ENCODE measurements around the gene SF1. TPM values are rescaled to one million over a fixed set of nuclear protein-coding genes. Genes with fewer than 3 reads are reported as not detected.

SF1 gene
- total RNA-seq (2021) (285 to 314 TPM (median 300 TPM) in 3 replicates), Bru-seq, nascent RNA (percentile 98 among the genes with signal in this experiment)
- long read RNA-seq, experiment 1, transcript SF1-204 (13 exons, 3,470 nt): major isoform, 152 of 623 reads
- long read RNA-seq, experiment 1, transcript SF1-202 (14 exons, 3,094 nt): minor isoform, 19 of 623 reads
- long read RNA-seq, experiment 1, transcript SF1-205 (13 exons, 2,854 nt): minor isoform, 17 of 623 reads
- long read RNA-seq, experiment 1, transcript SF1-201 (13 exons, 2,850 nt): minor isoform, 130 of 623 reads
- long read RNA-seq, experiment 1, partial matches to known transcripts: 129 of 623 reads
- long read RNA-seq, experiment 1, other reads (novel, unspliced or antisense): 168 of 623 reads
- long read RNA-seq, experiment 2, transcript SF1-201 (13 exons, 2,850 nt): minor isoform, 15 of 275 reads
- long read RNA-seq, experiment 2, transcript SF1-204 (13 exons, 3,470 nt): major isoform, 56 of 275 reads
- long read RNA-seq, experiment 2, partial matches to known transcripts: 81 of 275 reads
- long read RNA-seq, experiment 2, other reads (novel, unspliced or antisense): 112 of 275 reads
- long read RNA-seq, experiment 3, transcript SF1-201 (13 exons, 2,850 nt): major isoform, 8 of 31 reads
- long read RNA-seq, experiment 3, transcript SF1-204 (13 exons, 3,470 nt): minor isoform, 6 of 31 reads
- long read RNA-seq, experiment 3, partial matches to known transcripts: 2 of 31 reads
- long read RNA-seq, experiment 3, other reads (novel, unspliced or antisense): 11 of 31 reads

- peak within 1 kb of the TSS; percentile 79 for H3K4me3 Mint-ChIP-seq
- TF ChIP-seq NFYB (CRISPR knock-in tag; conservative IDR thresholded peaks at IDR 0.05; ENCODE audit: low read depth): peak; percentile 70
- peak; percentile 85 for TF ChIP-seq ZBTB21 (CRISPR knock-in tag; IDR thresholded peaks at IDR 0.05; ENCODE audit: borderline replicate concordance)
- no peak for TF ChIP-seq CDX4 (CRISPR knock-in tag; IDR thresholded peaks at IDR 0.05; ENCODE audit: borderline replicate concordance)
- TF ChIP-seq NR2C2 (CRISPR knock-in tag; IDR thresholded peaks at IDR 0.05): no peak
- 0 out of 2 replicates have a peak, but pooled peaks have one; percentile 49 for TF ChIP-seq ZNF281 (CRISPR knock-in tag; IDR thresholded peaks at IDR 0.05)
- peak; percentile 72; the same call in 1 of the 2 replicates for TF ChIP-seq MYBL2 (CRISPR knock-in tag; IDR thresholded peaks at IDR 0.05)
- no peak for TF ChIP-seq GRHL2 (CRISPR knock-in tag; IDR thresholded peaks at IDR 0.05; ENCODE audit: insufficient replicate concordance, severe bottlenecking)
- TF ChIP-seq IRF1 (CRISPR knock-in tag; IDR thresholded peaks at IDR 0.05): peak; percentile 17; the same call in 1 of the 2 replicates
- TF ChIP-seq SP1 (CRISPR knock-in tag; conservative IDR thresholded peaks at IDR 0.05): peak; percentile 69; the same call in 1 of the 2 replicates
- peak; percentile 38; the same call in 1 of the 2 replicates for TF ChIP-seq CREM (CRISPR knock-in tag; IDR thresholded peaks at IDR 0.05)
- TF ChIP-seq FOXK1 (CRISPR knock-in tag; IDR thresholded peaks at IDR 0.05): peak; percentile 4; the same call in 1 of the 2 replicates
- ChIA-PET POLR2A (interaction anchor here (0.5 to 2.3 kb wide), 19 partner anchors 8 to 720 kb away, joined by 3 to 45 read pairs (median 4); partner anchors contain the start of genes BATF2, ESRRA, MALAT1 and MAP4K2), CTCF (interaction anchor here (0.5 to 2.0 kb wide), 36 partner anchors 8 to 437 kb away, joined by 3 to 23 read pairs (median 4); partner anchors contain the start of genes ARL2, CDC42BPG, MAP4K2 and PYGM)
- H3K4me1 Mint-ChIP-seq: peaks cover 32% of the 10 kb centered on the region
- H3K36me3 Mint-ChIP-seq: peaks cover 37% of the 10 kb centered on the region
- H3K27ac Mint-ChIP-seq: peak within 1 kb of the TSS; percentile 98
- no peaks in the 10 kb centered on the region for H3K9me3 Mint-ChIP-seq
- peak; percentile 98 for DNase-seq (ENCODE audit: low spot score)
- peak; percentile 95 for ATAC-seq
- no peaks in the 10 kb centered on the region for H3K27me3 Mint-ChIP-seq (ENCODE audit: low read depth)
Observed at GRCh38 chr11:64778473-64779298, at the start of gene SF1. TSS of gene SF1 (minus strand) at chr11:64778542. CDS start at chr11:64778392, 150 bp downstream.

GRCh38 chr11:64827451-64827839 is 49.1 kb upstream of the SF1 start:
- POLR2A ChIA-PET: no interaction called here
- no peak for ATAC-seq
- H3K27ac Mint-ChIP-seq: no peak overlapping the region
- no peaks in the 10 kb centered on the region for H3K9me3 Mint-ChIP-seq
- CTCF ChIA-PET: interaction anchor here (1.2 to 1.8 kb wide), 3 partner anchors 15 to 139 kb away, joined by 4 to 5 read pairs (median 5); no protein-coding TSS in a partner anchor
- no peaks in the 10 kb centered on the region for H3K4me1 Mint-ChIP-seq
- H3K36me3 Mint-ChIP-seq: peaks cover 8% of the 10 kb centered on the region; the same call in 1 of the 2 replicates
- H3K27me3 Mint-ChIP-seq (ENCODE audit: low read depth): no peaks in the 10 kb centered on the region
- no peak for DNase-seq (ENCODE audit: low spot score)
- H3K4me3 Mint-ChIP-seq: no peak overlapping the region
- no peak for TF ChIP-seq GTF2I (CRISPR knock-in tag; conservative IDR thresholded peaks at IDR 0.05)
- TF ChIP-seq ZNF317 (CRISPR knock-in tag; IDR thresholded peaks at IDR 0.05; ENCODE audit: borderline replicate concordance, low read depth): no peak
- TF ChIP-seq ZBTB21 (CRISPR knock-in tag; IDR thresholded peaks at IDR 0.05; ENCODE audit: borderline replicate concordance): no peak
- no peak for TF ChIP-seq AFF4 (CRISPR knock-in tag; IDR thresholded peaks at IDR 0.05; ENCODE audit: borderline replicate concordance)
- no peak for TF ChIP-seq CBFB (CRISPR knock-in tag; IDR thresholded peaks at IDR 0.05; ENCODE audit: low read depth)
- TF ChIP-seq ZNF263 (CRISPR knock-in tag; IDR thresholded peaks at IDR 0.05; ENCODE audit: low read depth): no peak
- no peak for TF ChIP-seq IRF2 (CRISPR knock-in tag; IDR thresholded peaks at IDR 0.05; ENCODE audit: borderline replicate concordance, low read depth)
- no peak for TF ChIP-seq ZNF138 (CRISPR knock-in tag; conservative IDR thresholded peaks at IDR 0.05)
- TF ChIP-seq JUN (CRISPR knock-in tag; IDR thresholded peaks at IDR 0.05): no peak
- TF ChIP-seq KAT7 (CRISPR knock-in tag; IDR thresholded peaks at IDR 0.05; ENCODE audit: borderline replicate concordance): no peak
- TF ChIP-seq MAX (CRISPR knock-in tag; IDR thresholded peaks at IDR 0.05): no peak
- no peak for TF ChIP-seq SMAD3 (CRISPR knock-in tag; IDR thresholded peaks at IDR 0.05; ENCODE audit: borderline replicate concordance)
